NAMALWA (cell line): ENCODE results near the gene GRAMD1A.
"Not testable (repeated sequence)": the region's sequence is repeated elsewhere in the genome, so short reads cannot be mapped to it uniquely, and the experiment has no call there.

Experiments used
- DNase-seq: peaks from one replicate; pipeline ENCODE4 v3.0.0-alpha.2; 2015; ENCODE audit warnings: low spot score

GRAMD1A gene

GRCh38 chr19:34979819-34980640 lies 20.1 kb upstream of the GRAMD1A start:
- DNase-seq, result no peak

- no peak for DNase-seq
Measured at GRCh38 chr19:34982275-34982674, 17.8 kb upstream of the GRAMD1A start.

DNA sequence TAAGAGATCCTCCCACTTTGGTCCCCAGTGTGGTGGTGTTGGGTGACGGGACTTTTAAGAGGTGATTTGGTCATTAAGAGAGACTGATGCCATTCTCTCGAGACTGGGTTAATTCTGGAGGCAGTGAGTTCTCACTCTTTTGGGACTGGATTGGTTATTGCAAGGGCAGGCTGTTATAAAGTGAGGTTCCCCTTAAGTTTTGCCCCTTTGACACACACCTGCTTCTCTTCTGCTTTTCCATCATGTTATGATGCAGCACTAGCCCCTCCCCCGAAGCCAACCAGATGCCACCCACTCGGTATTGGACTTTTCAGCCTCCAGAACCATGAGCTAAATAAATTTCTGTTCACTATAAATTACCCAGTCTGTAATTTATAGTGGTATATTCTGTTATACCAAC lies 16.3 kb upstream of the GRAMD1A start:
- no peak for DNase-seq

DNA sequence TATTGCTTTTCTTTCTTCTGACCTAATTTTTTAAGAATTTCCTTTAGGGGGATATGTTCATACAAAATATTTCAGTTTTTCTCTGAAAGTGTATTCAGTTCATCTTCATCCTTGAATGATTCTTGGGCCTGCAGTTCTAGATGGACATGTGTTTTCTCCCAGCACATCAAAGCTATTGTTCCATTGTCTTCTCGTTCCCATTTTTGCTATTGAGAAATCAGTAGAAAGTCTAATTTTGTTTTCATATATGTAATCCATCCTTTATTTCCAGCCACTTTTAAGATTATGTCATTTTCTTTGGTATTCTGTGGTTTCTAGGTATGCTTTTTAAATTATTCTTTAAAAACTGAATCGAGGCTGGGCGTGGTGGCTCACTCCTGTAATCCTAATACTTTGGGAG lies 15.8 kb upstream of the GRAMD1A start:
- no peak for DNase-seq

- DNase-seq, result no peak
Measured at GRCh38 chr19:34985249-34986022, 14.7 kb upstream of the GRAMD1A start.

DNA sequence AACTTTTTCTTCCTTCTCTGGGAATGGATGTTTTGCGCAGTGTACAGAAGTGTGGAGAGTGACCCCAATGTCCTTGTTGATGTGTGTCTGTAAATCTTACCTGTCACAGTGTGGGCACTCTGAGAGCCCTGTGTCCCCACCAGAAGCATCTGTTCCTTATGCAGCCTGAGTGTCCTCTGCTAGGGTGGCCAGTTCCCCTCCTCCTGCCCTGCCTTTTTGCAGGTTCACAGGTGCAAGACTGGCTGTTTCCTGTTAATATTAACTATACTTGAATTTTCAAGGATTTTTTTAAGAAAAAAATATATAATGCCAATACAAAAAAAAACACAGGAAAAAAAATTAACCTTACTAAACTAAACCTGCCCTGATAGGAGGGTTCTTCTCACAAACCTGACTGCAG lies 12.0 kb upstream of the GRAMD1A start:
- no peak for DNase-seq

DNA sequence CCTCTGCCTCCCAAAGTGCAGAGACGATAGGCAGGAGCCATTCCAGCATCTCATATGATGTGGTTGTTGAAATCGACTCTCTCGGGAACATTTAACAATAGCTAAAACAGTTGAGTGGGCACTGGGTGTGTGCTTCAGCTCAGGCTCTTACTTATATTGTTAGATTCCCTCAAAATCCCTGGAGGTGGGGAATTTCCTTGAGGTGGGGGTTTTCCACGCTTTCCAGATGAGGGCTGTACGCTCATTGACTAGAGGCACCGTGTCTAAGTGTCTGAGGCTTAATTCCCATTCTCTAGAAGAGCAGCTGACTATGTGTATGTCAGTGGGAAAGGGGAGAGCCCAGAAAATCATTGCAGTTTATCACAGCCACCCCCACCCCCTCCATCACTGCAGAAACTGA lies 10.8 kb upstream of the GRAMD1A start:
- no peak for DNase-seq

- DNase-seq, result no peak
Measured at GRCh38 chr19:34990578-34991192, 9.4 kb upstream of the GRAMD1A start.

- no peak for DNase-seq
Measured at GRCh38 chr19:34991542-34992333, 8.4 kb upstream of the GRAMD1A start.

GRCh38 chr19:34992582-34992981 lies 7.5 kb upstream of the GRAMD1A start:
- DNase-seq, result not testable (repeated sequence)

GRCh38 chr19:34994286-34994642 lies 5.9 kb upstream of the GRAMD1A start:
- DNase-seq, result no peak

GRCh38 chr19:34994643-34995541 lies 5.2 kb upstream of the GRAMD1A start:
- no peak for DNase-seq

GRCh38 chr19:34995551-34995950 lies 4.6 kb upstream of the GRAMD1A start:
- DNase-seq, result no peak

- DNase-seq, result no peak
Measured at GRCh38 chr19:34997071-34997617, 3.0 kb upstream of the GRAMD1A start.

- DNase-seq, result not testable (repeated sequence)
Measured at GRCh38 chr19:34998224-34998623, 1.9 kb upstream of the GRAMD1A start.

DNA sequence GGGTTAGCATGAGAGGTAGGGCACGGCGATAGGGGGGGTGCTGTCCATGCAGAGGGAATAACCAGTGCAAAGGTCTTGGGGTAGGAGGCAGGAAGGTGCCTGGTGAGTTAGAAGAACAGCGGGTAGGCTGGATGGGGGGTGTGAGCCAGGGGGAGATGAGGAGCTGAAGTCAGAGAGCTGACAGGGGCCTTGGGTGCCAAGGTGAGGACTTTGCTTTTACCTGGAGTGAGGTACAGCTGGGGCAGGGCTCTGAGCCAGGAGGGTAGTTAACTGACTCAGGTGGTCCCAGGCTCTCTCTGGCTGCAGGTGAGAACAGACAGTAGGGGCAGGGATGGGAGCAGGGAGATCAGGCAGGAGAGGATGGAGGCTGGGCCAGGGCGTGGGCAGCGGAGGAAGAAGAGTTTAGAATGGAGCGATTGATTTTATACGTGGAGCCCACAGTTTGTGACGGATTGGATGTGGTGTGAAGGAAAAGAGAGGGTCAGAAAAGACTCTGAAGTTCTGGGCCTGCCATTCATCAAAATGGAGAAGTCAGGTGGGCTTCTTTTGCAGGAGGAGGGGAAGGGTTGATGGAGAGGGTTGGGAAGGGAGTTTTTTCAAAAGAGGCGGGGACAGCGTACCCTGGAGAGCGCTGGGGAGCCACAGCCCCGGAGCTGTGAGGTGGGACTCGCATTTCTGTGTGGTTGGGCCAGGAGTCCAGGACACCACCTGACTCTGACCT lies 1.2 kb upstream of the GRAMD1A start:
- DNase-seq, result no peak

- DNase-seq, result no peak
Measured at GRCh38 chr19:35000338-35000646, 169 bp downstream of the GRAMD1A start.

DNA sequence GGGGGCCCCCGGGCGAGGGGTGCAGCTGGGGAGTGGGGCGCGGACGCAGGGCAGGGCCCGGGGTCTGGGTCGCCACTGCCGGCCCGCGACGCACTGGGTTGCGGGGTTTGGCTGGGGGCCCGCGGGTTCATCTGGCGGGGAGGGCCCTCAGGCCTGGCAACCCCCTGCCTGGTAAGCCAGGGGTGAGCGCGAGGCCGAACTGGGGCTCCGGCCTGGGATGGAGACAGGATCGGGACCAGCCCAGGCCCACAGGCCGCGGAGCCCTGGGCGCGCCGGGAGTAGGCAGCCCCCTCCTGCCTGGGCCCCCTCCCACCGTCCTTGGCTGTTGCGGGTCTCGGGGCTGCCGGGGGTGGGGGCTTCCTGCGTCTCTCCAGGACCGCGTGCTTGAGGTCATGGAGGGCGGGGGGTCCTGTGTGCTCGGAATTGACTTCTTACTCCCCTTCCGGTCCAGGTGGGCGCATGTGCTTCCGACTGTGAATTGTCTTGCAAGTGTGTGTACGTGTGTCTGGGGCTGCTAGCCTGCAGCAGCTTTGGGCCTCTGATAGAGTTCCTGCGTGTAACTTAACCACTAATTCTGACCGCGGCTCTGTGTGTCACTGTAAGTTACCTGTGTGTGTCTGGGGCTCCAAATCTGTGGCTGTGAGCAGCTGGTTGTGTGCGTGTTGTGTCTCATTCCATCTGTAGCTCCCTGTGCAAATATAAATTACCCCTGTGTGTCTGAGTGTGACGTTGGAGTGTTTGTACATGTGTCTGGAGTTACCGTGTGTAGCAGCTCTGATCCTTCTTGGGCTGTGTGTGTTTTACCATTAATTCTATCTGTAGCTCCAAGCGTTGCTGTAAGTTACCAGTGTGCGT lies 751 bp downstream of the GRAMD1A start:
- DNase-seq, result peak; percentile 88

DNA sequence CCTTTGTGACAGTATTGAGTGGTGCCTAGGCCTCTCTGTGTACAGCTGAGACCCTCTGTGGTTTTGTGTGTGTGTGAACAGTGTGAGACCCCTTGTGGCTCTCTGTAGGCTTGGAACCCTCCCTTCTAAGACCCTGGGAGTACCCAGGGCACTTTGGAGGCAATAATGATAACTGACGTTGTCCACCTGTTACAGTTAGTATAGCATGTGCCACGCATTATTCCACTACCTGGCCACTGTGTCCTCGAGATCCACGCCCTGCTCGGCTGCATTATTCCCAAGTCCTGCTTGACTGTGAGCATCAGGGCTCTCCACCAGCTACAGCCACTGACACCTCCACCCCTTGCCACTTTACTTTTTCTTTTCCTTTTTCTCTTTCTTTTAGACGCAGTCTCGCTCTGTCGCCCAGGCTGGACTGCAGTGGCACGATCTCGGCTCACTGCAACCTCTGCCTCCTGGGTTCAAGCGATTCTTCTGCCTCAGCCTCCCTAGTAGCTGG lies 2.0 kb downstream of the GRAMD1A start:
- peak; percentile 17 for DNase-seq
